CD14-positive monocyte (primary cell): Measurements from ENCODE around the gene TEDDM1. TPM values are rescaled to one million over a fixed set of nuclear protein-coding genes. Genes with fewer than 3 reads are reported as not detected.

Source experiments
- DNase-seq, 3 donors: peaks; one replicate each; pipeline ENCODE4 v3.0.0-alpha.2; 2011 to 2022
- H2AFZ ChIP-seq: 2 replicates; pipeline ENCODE4 v1.6.0; 2012; ENCODE audit warnings: mild to moderate bottlenecking, low read depth, low read length, inconsistent platforms; ENCODE audit not compliant: insufficient read depth, poor library complexity, severe bottlenecking
- H3K27ac ChIP-seq, 2 donors: 1 replicate in 1 of 2; 2 replicates in 1 of 2; pipeline ENCODE4 v1.5.1; 2012 to 2013; ENCODE audit warnings: low read length in 2 of 2, control low read depth in 1 of 2, inconsistent platforms in 1 of 2, low read depth in 1 of 2, mild to moderate bottlenecking in 1 of 2
- H3K27me3 ChIP-seq, 2 donors: one replicate each; pipeline versions ENCODE4 v1.6.0 to v1.6.1; 2011 to 2013; ENCODE audit warnings: low read length in 2 of 2; ENCODE audit not compliant: control insufficient read depth in 2 of 2, insufficient read depth in 2 of 2
- H3K36me3 ChIP-seq, 2 donors: replicated peaks in 1 of 2; 1 replicate in 1 of 2; 2 replicates in 1 of 2; pipeline versions ENCODE4 v1.5.1 to v1.6.1; 2012 to 2013; ENCODE audit warnings: low read length in 2 of 2, control low read depth in 1 of 2, inconsistent platforms in 1 of 2, mild to moderate bottlenecking in 1 of 2; ENCODE audit not compliant: insufficient read depth in 2 of 2, control insufficient read depth in 1 of 2
- H3K4me1 ChIP-seq, 2 donors: 1 replicate in 1 of 2; 2 replicates in 1 of 2; pipeline versions ENCODE4 v1.5.1 to v1.6.1; 2012 to 2013; ENCODE audit warnings: low read length in 2 of 2, control low read depth in 1 of 2, inconsistent platforms in 1 of 2, mild to moderate bottlenecking in 1 of 2, moderate library complexity in 1 of 2; ENCODE audit not compliant: insufficient read depth in 2 of 2, control insufficient read depth in 1 of 2
- H3K4me2 ChIP-seq: replicated peaks from 2 replicates; pipeline ENCODE3; 2012; ENCODE audit warnings: low read length, moderate library complexity, mild to moderate bottlenecking; ENCODE audit not compliant: poor library complexity, severe bottlenecking; ENCODE audit errors: extremely low read depth
- H3K4me3 ChIP-seq, 3 experiments: fragments of 200-600 bp in 1 of 3; sonication (generic) in 1 of 3; replicated peaks in 1 of 3; 1 replicate in 2 of 3; 2 replicates in 1 of 3; pipeline ENCODE4 v1.5.1; 2011 to 2013; ENCODE audit warnings: low read length in 3 of 3, mild to moderate bottlenecking in 3 of 3, control low read depth in 2 of 3, low read depth in 2 of 3, inconsistent platforms in 1 of 3, moderate library complexity in 1 of 3
- H3K79me2 ChIP-seq: 2 replicates; pipeline ENCODE4 v1.6.0; 2012; ENCODE audit warnings: mild to moderate bottlenecking, control low read depth, inconsistent platforms, low read length, moderate library complexity; ENCODE audit not compliant: insufficient read depth
- H3K9ac ChIP-seq: 2 replicates; pipeline ENCODE4 v1.6.0; 2017; ENCODE audit warnings: low read length, mild to moderate bottlenecking; ENCODE audit not compliant: insufficient read depth, poor library complexity, severe bottlenecking
- H3K9me3 ChIP-seq, 2 donors: replicated peaks in 1 of 2; 1 replicate in 1 of 2; 2 replicates in 1 of 2; pipeline versions ENCODE4 v1.5.1 to v1.6.1; 2012 to 2013; ENCODE audit warnings: low read length in 2 of 2, control low read depth in 1 of 2; ENCODE audit not compliant: control insufficient read depth in 1 of 2, insufficient read depth in 1 of 2
- H4K20me1 ChIP-seq: 2 replicates; pipeline ENCODE4 v1.6.0; 2012; ENCODE audit warnings: mild to moderate bottlenecking, low read length, control low read depth, moderate library complexity; ENCODE audit not compliant: insufficient read depth
- H3K27ac Mint-ChIP-seq, 7 donors: one replicate each; pipeline ENCODE4 v1.8.0; 2020; ENCODE audit warnings: mild to moderate bottlenecking in 7 of 7, mixed read lengths in 7 of 7, moderate library complexity in 6 of 7, inconsistent platforms in 2 of 7
- H3K27me3 Mint-ChIP-seq, 3 donors: one replicate each; pipeline ENCODE4 v1.8.0; 2021 to 2022; ENCODE audit warnings: low read depth in 3 of 3, mild to moderate bottlenecking in 3 of 3, mixed read lengths in 3 of 3, moderate library complexity in 3 of 3, inconsistent platforms in 1 of 3
- H3K36me3 Mint-ChIP-seq, 2 donors: one replicate each; pipeline ENCODE4 v1.8.0; 2020; ENCODE audit warnings: mixed read lengths in 2 of 2, inconsistent platforms in 1 of 2, mild to moderate bottlenecking in 1 of 2
- H3K4me1 Mint-ChIP-seq: one replicate; pipeline ENCODE4 v1.8.0; 2020; ENCODE audit warnings: mild to moderate bottlenecking, mixed read lengths
- H3K4me3 Mint-ChIP-seq, 2 donors: one replicate each; pipeline ENCODE4 v1.8.0; 2020; ENCODE audit warnings: mild to moderate bottlenecking in 2 of 2, mixed read lengths in 2 of 2, moderate library complexity in 1 of 2
- H3K9me3 Mint-ChIP-seq, 7 donors: one replicate each; pipeline ENCODE4 v1.8.0; 2020 to 2022; ENCODE audit warnings: mixed read lengths in 7 of 7, mild to moderate bottlenecking in 6 of 7, moderate library complexity in 6 of 7, inconsistent platforms in 2 of 7
- CTCF ChIP-seq: fragments of 200-600 bp; IDR thresholded peaks from one replicate; pipeline ENCODE4 v1.8.0; 2022; ENCODE audit warnings: antibody characterized with exemption, mild to moderate bottlenecking
- WGBS: methylation state at CpG from one replicate; pipeline ENCODE4 v1.1.5; 2013; ENCODE audit warnings: missing lambda C conversion rate; ENCODE audit not compliant: insufficient coverage; 5-methylcytosine and 5-hydroxymethylcytosine counted together
- intact Hi-C, 2 donors: fragments of 100-400 bp; cut with micrococcal nuclease; formaldehyde crosslinking; loops; one replicate each; pipeline versions ENCODE4 v1.15.0 to v1.15.1; 2023
- polyA plus RNA-seq, 3 donors: library from polyadenylated mRNA; depleted of rRNA in 1 of 3; unstranded in 2 of 3; stranded (reverse) in 1 of 3; fragments of 300-500 nt in 2 of 3; fragments of >200 nt in 1 of 3; fragmentation: Illumina TruSeq in 2 of 3; gene quantifications; 1 replicate in 2 of 3; 2 replicates in 1 of 3; pipeline ENCODE4 v1.2.3, GENCODE V29; 2012 to 2021

The TEDDM1 gene
- polyA plus RNA-seq, 3 donors: 0.07 TPM; not detected in 2

DNA sequence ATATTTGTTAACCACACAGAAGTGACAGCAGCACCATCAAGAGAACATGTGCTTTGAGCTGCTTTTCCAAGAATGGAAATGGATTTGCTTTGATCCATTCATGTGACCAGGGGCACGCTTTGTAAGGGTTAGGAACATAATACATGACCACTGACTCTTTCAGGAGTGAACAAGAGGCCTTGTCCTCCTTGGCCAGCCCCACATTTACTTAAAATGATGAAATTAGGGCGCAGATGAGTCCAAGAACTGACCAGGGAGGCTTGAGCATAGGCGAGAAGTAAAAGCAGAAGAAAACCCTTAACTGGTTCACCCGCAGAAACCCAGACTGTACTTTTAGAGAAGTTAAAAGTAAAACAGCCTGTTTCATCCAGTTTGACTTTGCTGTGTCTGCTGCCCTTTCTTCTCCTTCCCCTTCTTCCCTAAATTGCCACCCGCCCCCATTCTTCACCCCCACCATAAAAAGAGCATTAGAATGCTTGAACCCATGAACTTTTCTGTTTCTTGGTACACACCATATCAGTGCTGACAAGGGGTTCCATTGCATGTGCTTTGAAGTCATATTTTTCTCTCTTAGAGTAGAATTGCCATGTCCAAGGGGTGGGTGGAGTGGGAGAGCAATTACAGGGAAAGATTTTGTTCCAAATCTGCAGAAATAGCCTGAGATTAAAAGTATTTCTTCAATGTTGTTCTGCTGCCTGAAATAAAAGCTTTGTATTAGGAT lies 6.3 kb downstream of the TEDDM1 start:
- no peaks in the 10 kb centered on the region for H3K36me3 ChIP-seq
- H3K27ac ChIP-seq: peak overlapping the region; percentile 48 to 72
- H3K9ac ChIP-seq: no peak overlapping the region
- peak overlapping the region in 1 of 3 experiments; percentile 97 for H3K4me3 ChIP-seq
- Mint-ChIP-seq H3K9me3 (peaks cover 0 to 5% (median 0%) of the 10 kb centered on the region in 7 donors), H3K27me3 (peaks cover 0 to 3% (median 0%) of the 10 kb centered on the region in 3 donors), H3K27ac (peak overlapping the region; percentile 68 to 94 (median 92)), H3K4me3 (peak overlapping the region; percentile 32 to 75), H3K36me3 (peaks cover 10 to 14% of the 10 kb centered on the region in 2 donors), H3K4me1 (peaks cover 62% of the 10 kb centered on the region)
- no peak for TF ChIP-seq CTCF
- H3K4me2 ChIP-seq: peak overlapping the region; percentile 89
- peaks cover 44 to 54% of the 10 kb centered on the region in 2 donors for H3K4me1 ChIP-seq
- H3K9me3 ChIP-seq: no peaks in the 10 kb centered on the region
- no peak overlapping the region for H2AFZ ChIP-seq
- intact Hi-C loops: loop anchor here (5.0 to 10.0 kb wide), 3 partner anchors 132 to 391 kb away; partner anchors contain the start of genes NPL (in 1 of the 2) and RNASEL (in 1 of the 2)
- peaks cover 22% of the 10 kb centered on the region for H4K20me1 ChIP-seq
- peaks cover 29% of the 10 kb centered on the region for H3K79me2 ChIP-seq
- H3K27me3 ChIP-seq: no peaks in the 10 kb centered on the region
- peak; percentile 63 to 80 (median 68) for DNase-seq
- 0% methylated on average over 2 of the region's 5 CpGs for WGBS

- no peak for TF ChIP-seq CTCF
- no peaks in the 10 kb centered on the region for H3K9me3 ChIP-seq
- H3K79me2 ChIP-seq: peaks cover 48% of the 10 kb centered on the region
- Mint-ChIP-seq H3K27me3 (peaks cover 0 to 3% (median 0%) of the 10 kb centered on the region in 3 donors), H3K36me3 (peaks cover 29 to 33% of the 10 kb centered on the region in 2 donors), H3K4me1 (peaks cover 72% of the 10 kb centered on the region), H3K9me3 (peaks cover 0 to 5% (median 0%) of the 10 kb centered on the region in 7 donors), H3K4me3 (peak overlapping the region; percentile 76 to 85), H3K27ac (peak overlapping the region; percentile 81 to 94 (median 89))
- peak overlapping the region; percentile 89 for H3K4me2 ChIP-seq
- no peaks in the 10 kb centered on the region for H3K27me3 ChIP-seq
- H3K9ac ChIP-seq: peak overlapping the region; percentile 81
- peak; percentile 27 to 59 (median 48) for DNase-seq
- intact Hi-C loops: loop anchor here (5.0 to 10.0 kb wide), 3 partner anchors 130 to 392 kb away; partner anchors contain the start of genes NPL (in 1 of the 2) and RNASEL (in 1 of the 2)
- peak overlapping the region; percentile 75 to 97 (median 96) for H3K4me3 ChIP-seq
- peak overlapping the region; percentile 77 to 79 for H3K27ac ChIP-seq
- H3K36me3 ChIP-seq: peaks cover 15 to 17% of the 10 kb centered on the region in 2 donors
- peak overlapping the region; percentile 75 for H2AFZ ChIP-seq
- WGBS: 3% methylated on average over 32 of the region's 47 CpGs
- H3K4me1 ChIP-seq: peaks cover 53 to 65% of the 10 kb centered on the region in 2 donors
- H4K20me1 ChIP-seq: peaks cover 41% of the 10 kb centered on the region
These were observed 8.1 kb downstream of the TEDDM1 start for GRCh38 chr1:182392050-182393028.
